Measurements from ENCODE around the gene RAD9A. TPM values are rescaled to one million over a fixed set of nuclear protein-coding genes. Genes with fewer than 3 reads are reported as not detected.

Gene RAD9A
- polyA plus RNA-seq, 1 of the 3 experiments (the other 2 are of a cell fraction) = 22.3 TPM

- 39% methylated on average over 6 of the region's 16 CpGs for WGBS (ENCODE audit: low lambda C conversion rate)
- Histone ChIP-seq H3K36me3 (replicated peaks in 1 of 2; ENCODE audit: control insufficient read depth in 1 of 2, insufficient read depth in 2 of 2, low read length in 1 of 2) (no peaks in the 10 kb centered on the region), H3K4me3 (ENCODE audit: low read depth in 2 of 2, low read length in 1 of 2) (peak overlapping the region; percentile 47 to 83), H2AFZ (ENCODE audit: low read depth) (no peak overlapping the region), H3K9me3 (no peaks in the 10 kb centered on the region), H3K4me2 (peak overlapping the region; percentile 77), H3K27ac (ENCODE audit: low read depth in 2 of 2, low read length in 1 of 2) (peak overlapping the region in 1 of 2 experiments; percentile 51; a peak in 2 of 4 replicates), H3K27me3 (ENCODE audit: insufficient read depth) (no peaks in the 10 kb centered on the region), H3K79me2 (ENCODE audit: insufficient read depth) (peaks cover 64% of the 10 kb centered on the region), H4K20me1 (ENCODE audit: insufficient read depth) (peaks cover 49% of the 10 kb centered on the region), H3K4me1 (ENCODE audit: control insufficient read depth in 1 of 2, insufficient read depth in 2 of 2, low read depth in 1 of 2, low read length in 1 of 2) (peaks cover 36% of the 10 kb centered on the region in 2 experiments; a peak in 3 of 4 replicates), H3K9ac (peak overlapping the region; percentile 76), H3F3A (replicated peaks; ENCODE audit: insufficient read depth) (peaks cover 19% of the 10 kb centered on the region), H3K9me2 (no peaks in the 10 kb centered on the region)
- CTCF ChIA-PET = interaction anchor here (0.8 to 19.7 kb wide), 9 partner anchors 10 to 110 kb away, joined by 3 to 955 read pairs (median 5); partner anchors contain the start of genes POLD4, PPP1CA and RAD9A
- TF ChIP-seq FOXM1 (IDR thresholded peaks at IDR 0.05; ENCODE audit: low read depth) = no peak
- TF ChIP-seq, protein P1, sequence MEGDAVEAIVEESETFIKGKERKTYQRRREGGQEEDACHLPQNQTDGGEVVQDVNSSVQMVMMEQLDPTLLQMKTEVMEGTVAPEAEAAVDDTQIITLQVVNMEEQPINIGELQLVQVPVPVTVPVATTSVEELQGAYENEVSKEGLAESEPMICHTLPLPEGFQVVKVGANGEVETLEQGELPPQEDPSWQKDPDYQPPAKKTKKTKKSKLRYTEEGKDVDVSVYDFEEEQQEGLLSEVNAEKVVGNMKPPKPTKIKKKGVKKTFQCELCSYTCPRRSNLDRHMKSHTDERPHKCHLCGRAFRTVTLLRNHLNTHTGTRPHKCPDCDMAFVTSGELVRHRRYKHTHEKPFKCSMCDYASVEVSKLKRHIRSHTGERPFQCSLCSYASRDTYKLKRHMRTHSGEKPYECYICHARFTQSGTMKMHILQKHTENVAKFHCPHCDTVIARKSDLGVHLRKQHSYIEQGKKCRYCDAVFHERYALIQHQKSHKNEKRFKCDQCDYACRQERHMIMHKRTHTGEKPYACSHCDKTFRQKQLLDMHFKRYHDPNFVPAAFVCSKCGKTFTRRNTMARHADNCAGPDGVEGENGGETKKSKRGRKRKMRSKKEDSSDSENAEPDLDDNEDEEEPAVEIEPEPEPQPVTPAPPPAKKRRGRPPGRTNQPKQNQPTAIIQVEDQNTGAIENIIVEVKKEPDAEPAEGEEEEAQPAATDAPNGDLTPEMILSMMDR (IDR thresholded peaks at IDR 0.05) = no peak
- TF ChIP-seq, protein P2, sequence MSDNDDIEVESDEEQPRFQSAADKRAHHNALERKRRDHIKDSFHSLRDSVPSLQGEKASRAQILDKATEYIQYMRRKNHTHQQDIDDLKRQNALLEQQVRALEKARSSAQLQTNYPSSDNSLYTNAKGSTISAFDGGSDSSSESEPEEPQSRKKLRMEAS (IDR thresholded peaks at IDR 0.05; ENCODE audit: low read depth) = no peak
- TF ChIP-seq YY1 (IDR thresholded peaks at IDR 0.05; ENCODE audit: low read depth) = no peak
- TF ChIP-seq GABPA (IDR thresholded peaks at IDR 0.05; ENCODE audit: low read depth) = no peak
- TF ChIP-seq EZH2phosphoT487 (IDR thresholded peaks at IDR 0.05; ENCODE audit: borderline replicate concordance, low read depth) = no peak
- TF ChIP-seq GATA2 (CRISPR knock-in tag; IDR thresholded peaks at IDR 0.05) = no peak
- no peak for TF ChIP-seq FOSL2 (IDR thresholded peaks at IDR 0.05; ENCODE audit: borderline replicate concordance, low read depth)
- no peak for TF ChIP-seq RXRA (IDR thresholded peaks at IDR 0.05; ENCODE audit: borderline replicate concordance, low read depth)
- TF ChIP-seq SIN3A (IDR thresholded peaks at IDR 0.05; ENCODE audit: borderline replicate concordance, low read depth, low read length) = no peak
- TF ChIP-seq RFX5 (IDR thresholded peaks at IDR 0.05; ENCODE audit: low read length) = no peak
- TF ChIP-seq, protein P3, sequence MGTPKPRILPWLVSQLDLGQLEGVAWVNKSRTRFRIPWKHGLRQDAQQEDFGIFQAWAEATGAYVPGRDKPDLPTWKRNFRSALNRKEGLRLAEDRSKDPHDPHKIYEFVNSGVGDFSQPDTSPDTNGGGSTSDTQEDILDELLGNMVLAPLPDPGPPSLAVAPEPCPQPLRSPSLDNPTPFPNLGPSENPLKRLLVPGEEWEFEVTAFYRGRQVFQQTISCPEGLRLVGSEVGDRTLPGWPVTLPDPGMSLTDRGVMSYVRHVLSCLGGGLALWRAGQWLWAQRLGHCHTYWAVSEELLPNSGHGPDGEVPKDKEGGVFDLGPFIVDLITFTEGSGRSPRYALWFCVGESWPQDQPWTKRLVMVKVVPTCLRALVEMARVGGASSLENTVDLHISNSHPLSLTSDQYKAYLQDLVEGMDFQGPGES (IDR thresholded peaks at IDR 0.05; ENCODE audit: low read depth, low read length) = no peak
- TF ChIP-seq, protein P4, sequence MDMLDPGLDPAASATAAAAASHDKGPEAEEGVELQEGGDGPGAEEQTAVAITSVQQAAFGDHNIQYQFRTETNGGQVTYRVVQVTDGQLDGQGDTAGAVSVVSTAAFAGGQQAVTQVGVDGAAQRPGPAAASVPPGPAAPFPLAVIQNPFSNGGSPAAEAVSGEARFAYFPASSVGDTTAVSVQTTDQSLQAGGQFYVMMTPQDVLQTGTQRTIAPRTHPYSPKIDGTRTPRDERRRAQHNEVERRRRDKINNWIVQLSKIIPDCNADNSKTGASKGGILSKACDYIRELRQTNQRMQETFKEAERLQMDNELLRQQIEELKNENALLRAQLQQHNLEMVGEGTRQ (IDR thresholded peaks at IDR 0.05; ENCODE audit: borderline replicate concordance, low read depth, low read length) = no peak
- no peak for TF ChIP-seq EP300 (IDR thresholded peaks at IDR 0.05; ENCODE audit: borderline replicate concordance in 1 of 2, low read depth in 1 of 2, low read length in 1 of 2)
- TF ChIP-seq NRF1 (IDR thresholded peaks at IDR 0.05; ENCODE audit: low read depth, low read length) = no peak
- TF ChIP-seq ZBTB33 (IDR thresholded peaks at IDR 0.05; ENCODE audit: borderline replicate concordance, low read depth) = no peak
- no peak for TF ChIP-seq RCOR1 (IDR thresholded peaks at IDR 0.05; ENCODE audit: low read length)
- peak; percentile 71 for DNase-seq
- POLR2A ChIA-PET = interaction anchor here (1.4 kb wide), 1 partner anchor 15 kb away, joined by 5 read pairs; no protein-coding TSS in a partner anchor
Observed at GRCh38 chr11:67371911-67372320, 19.9 kb upstream of the RAD9A start.
